Nephron (organoid): ENCODE measurements around the gene HLA-DQB1.

Experiments used
- H3K27ac Mint-ChIP-seq, 3 experiments: 2 replicates each; pipeline ENCODE4 v1.8.0; 2020; ENCODE audit warnings: mixed read lengths in 3 of 3, mild to moderate bottlenecking in 2 of 3, moderate library complexity in 1 of 3
- H3K27me3 Mint-ChIP-seq: 2 replicates; pipeline ENCODE4 v1.8.0; 2021; ENCODE audit warnings: low read depth, mild to moderate bottlenecking, moderate library complexity, mixed read lengths
- H3K36me3 Mint-ChIP-seq: 2 replicates; pipeline ENCODE4 v1.8.0; 2020; ENCODE audit warnings: low read depth, mixed read lengths
- H3K4me1 Mint-ChIP-seq: 2 replicates; pipeline ENCODE4 v1.8.0; 2020; ENCODE audit warnings: mixed read lengths
- H3K4me3 Mint-ChIP-seq, 3 experiments: 2 replicates each; pipeline ENCODE4 v1.8.0; 2020; ENCODE audit warnings: mild to moderate bottlenecking in 3 of 3, mixed read lengths in 3 of 3, moderate library complexity in 2 of 3
- H3K9me3 Mint-ChIP-seq: 2 replicates; pipeline ENCODE4 v1.8.0; 2020; ENCODE audit warnings: mixed read lengths
- CTCF ChIP-seq, 3 experiments: fragments of 200-600 bp; sonication (generic); IDR thresholded peaks; one replicate each; pipeline ENCODE4 v1.5.0; 2021; ENCODE audit warnings: antibody characterized with exemption in 3 of 3; ENCODE audit not compliant: unreplicated experiment in 3 of 3

HLA-DQB1 gene

GRCh38 chr6:32641122-32641521, 25.3 kb downstream of the HLA-DQB1 start:
- no peak for TF ChIP-seq CTCF (IDR thresholded peaks at IDR 0.05; ENCODE audit: unreplicated experiment in 3 of 3)
- Mint-ChIP-seq H3K4me1 (peaks cover 7% of the 10 kb centered on the region), H3K4me3 (no peak overlapping the region), H3K9me3 (no peaks in the 10 kb centered on the region), H3K36me3 (no peaks in the 10 kb centered on the region), H3K27me3 (peaks cover 10% of the 10 kb centered on the region), H3K27ac (no peak overlapping the region)

DNA sequence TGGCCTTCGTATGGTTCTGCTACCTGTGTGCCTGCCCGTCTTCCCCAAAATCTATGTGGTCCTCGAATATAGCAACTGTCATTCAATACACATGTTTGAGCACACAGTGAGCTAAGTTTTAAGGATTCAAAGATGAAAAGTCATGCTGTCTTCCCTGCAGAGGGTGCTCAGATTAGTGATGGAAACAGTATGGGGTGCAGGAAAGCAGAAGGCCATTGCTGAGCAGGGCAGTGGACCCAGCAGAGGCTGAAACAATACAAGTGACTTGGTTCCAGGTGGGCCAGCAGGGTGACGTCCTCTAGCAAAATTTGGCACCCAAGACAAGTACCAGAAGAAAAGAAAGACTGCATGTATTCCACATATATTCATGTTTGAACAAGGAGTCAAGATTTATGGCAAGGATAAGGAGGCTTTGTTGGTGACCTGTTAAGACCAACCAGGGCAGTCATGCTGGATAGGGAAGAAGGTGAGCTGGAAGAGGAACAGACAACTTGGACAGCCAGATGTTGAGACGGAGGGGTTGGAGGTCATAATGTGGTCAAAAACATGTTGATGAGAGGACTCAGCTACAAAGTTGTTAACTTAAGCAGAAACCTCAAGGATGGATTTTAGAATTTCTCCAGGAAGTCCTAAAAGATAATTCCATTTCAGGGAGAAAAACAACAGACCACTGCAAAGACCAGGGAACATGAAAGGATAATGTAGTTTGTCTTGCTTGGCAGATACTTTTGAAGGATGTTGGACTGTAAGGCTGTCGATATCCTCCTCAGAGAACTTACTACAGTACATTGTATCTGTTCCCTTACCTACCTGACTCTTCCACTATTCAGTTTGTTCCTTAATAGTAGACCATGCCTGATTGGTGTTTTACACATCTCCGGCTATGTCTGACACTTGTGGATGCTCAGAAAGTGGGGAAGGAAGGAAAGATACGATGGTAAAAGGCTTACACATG, 26.7 kb downstream of the HLA-DQB1 start:
- peaks cover 10% of the 10 kb centered on the region for H3K27me3 Mint-ChIP-seq

GRCh38 chr6:32638532-32639219, 27.8 kb downstream of the HLA-DQB1 start:
- H3K9me3 Mint-ChIP-seq: peaks cover 1% of the 10 kb centered on the region
- no peak overlapping the region for H3K4me3 Mint-ChIP-seq
- no peak overlapping the region for H3K27ac Mint-ChIP-seq
- H3K36me3 Mint-ChIP-seq: no peaks in the 10 kb centered on the region
- peaks cover 10% of the 10 kb centered on the region for H3K27me3 Mint-ChIP-seq
- no peaks in the 10 kb centered on the region for H3K4me1 Mint-ChIP-seq
- TF ChIP-seq CTCF (IDR thresholded peaks at IDR 0.05; ENCODE audit: unreplicated experiment in 3 of 3): no peak

More for the DNA sequence above, 26.7 kb downstream of the HLA-DQB1 start:
- Mint-ChIP-seq H3K27ac (no peak overlapping the region), H3K4me1 (peaks cover 3% of the 10 kb centered on the region), H3K36me3 (no peaks in the 10 kb centered on the region), H3K4me3 (no peak overlapping the region), H3K9me3 (no peaks in the 10 kb centered on the region)
- TF ChIP-seq CTCF (IDR thresholded peaks at IDR 0.05; ENCODE audit: unreplicated experiment in 3 of 3): no peak

GRCh38 chr6:32637883-32638282, 28.6 kb downstream of the HLA-DQB1 start:
- Mint-ChIP-seq H3K27ac (no peak overlapping the region), H3K4me3 (no peak overlapping the region), H3K4me1 (no peaks in the 10 kb centered on the region), H3K27me3 (peaks cover 10% of the 10 kb centered on the region), H3K36me3 (no peaks in the 10 kb centered on the region), H3K9me3 (peaks cover 2% of the 10 kb centered on the region)
- TF ChIP-seq CTCF (IDR thresholded peaks at IDR 0.05; ENCODE audit: unreplicated experiment in 3 of 3): no peak

DNA sequence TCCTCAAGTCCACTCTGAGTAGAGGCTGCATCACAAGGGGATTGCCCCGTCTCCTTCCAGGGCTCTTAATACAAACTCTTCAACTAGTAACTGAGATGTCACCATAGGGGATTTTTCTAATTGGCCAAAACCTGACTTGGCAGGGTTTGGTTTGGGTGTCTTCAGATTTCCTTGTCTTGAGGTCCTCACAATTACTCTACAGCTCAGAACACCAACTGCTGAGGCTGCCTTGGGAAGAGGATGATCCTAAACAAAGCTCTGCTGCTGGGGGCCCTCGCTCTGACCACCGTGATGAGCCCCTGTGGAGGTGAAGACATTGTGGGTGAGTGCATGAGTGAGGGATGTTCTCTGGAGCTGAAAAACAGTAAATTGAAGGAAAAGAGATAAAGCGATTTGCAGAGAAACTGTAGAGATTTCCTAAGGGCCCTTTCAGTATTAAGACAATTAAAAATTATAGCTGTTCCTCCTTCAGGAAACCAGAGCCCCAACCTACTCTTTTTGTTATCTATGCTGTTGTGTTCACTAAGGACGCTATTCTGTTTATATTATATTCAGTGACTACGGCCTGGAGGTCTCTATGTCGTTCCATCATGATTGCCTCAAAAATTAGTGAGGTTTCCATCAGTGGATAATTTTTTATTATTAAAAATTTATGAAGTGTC, 29.1 kb downstream of the HLA-DQB1 start, which contains the start of gene HLA-DQA1:
HLA-DQA1 (plus strand) TSS at position 188 of the 662 bp plus-strand sequence; CDS start at position 241, 53 bp downstream.
- Mint-ChIP-seq H3K27me3 (peaks cover 10% of the 10 kb centered on the region), H3K36me3 (no peaks in the 10 kb centered on the region), H3K9me3 (peaks cover 2% of the 10 kb centered on the region), H3K27ac (no peak within 1 kb of the TSS), H3K4me3 (no peak within 1 kb of the TSS), H3K4me1 (no peaks in the 10 kb centered on the region)
- TF ChIP-seq CTCF (IDR thresholded peaks at IDR 0.05; ENCODE audit: unreplicated experiment in 3 of 3): no peak
